ENCODE results near the gene FREM1. TPM values are rescaled to one million over a fixed set of nuclear protein-coding genes. Genes with fewer than 3 reads are reported as not detected.
"Not testable (repeated sequence)": the region's sequence is repeated elsewhere in the genome, so short reads cannot be mapped to it uniquely, and the experiment has no call there.

Gene FREM1
- total RNA-seq, 1 donor from 2014 or later: not detected

- Mint-ChIP-seq H3K27ac (no peak overlapping the region), H3K4me3 (no peak overlapping the region), H3K36me3 (ENCODE audit: low read depth) (no peaks in the 10 kb centered on the region), H3K27me3 (ENCODE audit: insufficient read depth) (no peaks in the 10 kb centered on the region), H3K4me1 (ENCODE audit: low read depth) (no peaks in the 10 kb centered on the region), H3K9me3 (no peaks in the 10 kb centered on the region)
- DNase-seq (ENCODE audit: low spot score): no peak
- intact Hi-C loops (cut with micrococcal nuclease): no loop called here
Measured at GRCh38 chr9:14932641-14933040, 22.4 kb upstream of the FREM1 start.

DNA sequence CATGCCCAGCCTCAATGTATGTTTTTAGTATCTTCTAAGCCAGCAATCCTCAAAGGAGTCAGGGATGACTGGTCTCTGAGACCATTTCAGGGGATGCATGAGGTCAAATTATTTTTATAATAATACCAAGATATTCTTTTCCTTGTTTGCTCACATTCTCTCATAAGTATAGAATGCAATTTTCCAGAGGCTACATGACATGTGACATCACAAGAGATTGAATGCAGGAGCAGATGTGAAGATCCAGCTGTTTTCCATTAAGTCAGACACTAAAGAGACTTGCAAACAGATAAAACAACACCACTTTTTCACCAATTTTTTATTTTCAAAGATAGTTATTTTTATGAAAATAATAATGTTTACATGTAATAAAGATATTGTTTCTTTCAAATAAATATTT is 22.0 kb upstream of the FREM1 start:
- intact Hi-C loops (cut with micrococcal nuclease): no loop called here
- Mint-ChIP-seq H3K4me3 (no peak overlapping the region), H3K36me3 (ENCODE audit: low read depth) (no peaks in the 10 kb centered on the region), H3K27ac (no peak overlapping the region), H3K4me1 (ENCODE audit: low read depth) (no peaks in the 10 kb centered on the region), H3K27me3 (ENCODE audit: insufficient read depth) (no peaks in the 10 kb centered on the region), H3K9me3 (no peaks in the 10 kb centered on the region)
- DNase-seq (ENCODE audit: low spot score): no peak

DNA sequence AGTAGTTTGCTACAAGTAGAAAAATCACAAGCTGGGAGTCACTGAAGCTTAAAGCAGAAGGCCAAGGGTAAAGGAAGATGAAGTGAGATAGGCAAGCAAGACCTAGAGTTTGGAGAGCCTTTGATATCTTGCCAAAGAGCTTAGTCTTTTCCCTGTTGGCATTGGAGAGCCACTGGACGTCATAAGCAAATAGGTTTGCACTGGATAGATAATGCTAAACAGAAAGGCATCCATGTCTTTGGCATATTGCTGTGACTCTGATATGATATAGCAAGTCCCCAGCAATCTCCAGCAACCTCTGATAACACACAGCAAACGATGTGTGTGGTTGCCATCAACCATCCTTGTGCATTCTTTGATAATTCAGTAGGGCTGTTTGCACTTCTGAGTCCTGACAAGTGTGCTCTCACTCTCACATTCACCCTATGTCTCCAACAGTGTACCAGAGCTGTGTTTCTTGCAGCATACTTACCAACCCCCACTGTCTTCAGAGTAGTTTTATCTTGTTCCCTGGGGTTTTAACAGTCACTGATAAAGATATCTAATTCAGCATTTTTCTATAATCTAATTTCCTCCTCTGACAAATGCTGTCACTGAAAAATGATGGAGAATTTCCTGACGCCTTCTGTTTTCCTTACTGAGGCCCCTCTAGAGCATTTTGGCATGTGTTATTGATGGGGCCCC is 16.9 kb upstream of the FREM1 start:
- Mint-ChIP-seq H3K4me3 (no peak overlapping the region), H3K4me1 (ENCODE audit: low read depth) (no peaks in the 10 kb centered on the region), H3K27ac (no peak overlapping the region), H3K27me3 (ENCODE audit: insufficient read depth) (no peaks in the 10 kb centered on the region), H3K36me3 (ENCODE audit: low read depth) (no peaks in the 10 kb centered on the region), H3K9me3 (no peaks in the 10 kb centered on the region)
- no peak for DNase-seq (ENCODE audit: low spot score)
- intact Hi-C loops (cut with micrococcal nuclease): no loop called here

DNA sequence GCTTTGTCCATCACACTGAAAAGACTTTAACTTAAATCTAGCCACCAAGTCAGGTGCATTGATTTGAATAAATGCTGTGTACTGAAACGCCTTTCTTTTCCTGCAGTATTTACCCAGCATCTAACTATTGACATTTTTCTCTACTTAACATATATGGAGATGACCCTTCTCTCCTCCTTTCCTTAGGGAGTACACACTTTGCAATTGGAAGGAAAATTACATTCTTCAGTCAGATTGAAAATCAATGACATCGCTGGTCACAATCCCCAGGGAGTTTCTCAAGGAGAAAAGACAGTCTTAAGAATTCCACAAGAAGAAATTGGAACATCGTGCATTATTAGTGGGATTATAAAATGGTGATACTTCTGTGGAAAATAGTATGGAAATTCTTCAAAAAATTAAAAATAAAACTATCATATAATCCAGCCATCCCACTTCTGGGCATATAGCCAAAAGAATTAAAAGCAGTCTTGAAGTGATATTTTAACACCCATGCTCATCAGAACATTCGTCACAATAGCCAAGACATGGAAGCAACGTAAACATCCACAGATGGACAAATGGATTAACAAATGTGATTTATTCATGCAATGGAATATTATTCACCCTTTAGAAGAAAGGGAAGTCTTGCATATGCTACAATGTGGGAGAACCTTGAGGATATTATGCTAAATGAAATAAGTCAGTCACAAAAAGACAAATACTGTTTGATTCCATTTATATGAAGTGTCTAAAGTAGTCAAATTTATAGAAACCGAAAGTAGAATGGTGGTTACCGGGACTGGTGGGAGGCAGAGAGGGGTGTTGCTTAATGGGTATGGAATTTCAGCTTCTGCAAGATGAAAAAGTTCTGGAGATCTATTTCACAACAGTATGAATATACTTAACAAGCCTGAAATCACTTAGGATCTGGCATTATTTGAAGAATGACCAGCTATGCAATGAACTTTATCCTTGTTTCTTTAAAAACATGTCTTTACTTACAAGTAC is 14.3 kb upstream of the FREM1 start:
- Mint-ChIP-seq H3K36me3 (ENCODE audit: low read depth) (no peaks in the 10 kb centered on the region), H3K4me1 (ENCODE audit: low read depth) (no peaks in the 10 kb centered on the region), H3K4me3 (no peak overlapping the region), H3K27me3 (ENCODE audit: insufficient read depth) (no peaks in the 10 kb centered on the region), H3K27ac (no peak overlapping the region), H3K9me3 (no peaks in the 10 kb centered on the region)
- DNase-seq (ENCODE audit: low spot score): no peak
- intact Hi-C loops (cut with micrococcal nuclease): no loop called here

DNA sequence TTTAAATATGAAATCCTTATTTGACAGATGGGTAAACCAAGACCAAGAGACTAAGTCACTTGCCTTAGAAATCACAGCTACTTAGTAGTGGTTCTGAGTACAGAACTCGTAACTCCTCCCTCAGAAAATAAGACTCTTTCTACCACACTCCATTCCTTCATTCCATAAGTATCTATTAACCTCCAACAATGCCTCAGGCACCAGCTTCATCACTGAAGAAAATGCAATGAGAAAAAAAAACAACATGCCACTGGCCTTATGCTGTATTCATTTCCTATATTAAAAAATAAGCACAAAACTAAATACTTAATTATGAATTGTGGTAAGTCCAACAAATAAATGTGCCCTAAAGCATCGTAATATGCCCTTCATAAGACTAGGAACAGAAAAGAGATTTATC is 13.5 kb upstream of the FREM1 start:
- no peaks in the 10 kb centered on the region for H3K36me3 Mint-ChIP-seq (ENCODE audit: low read depth)
- H3K27me3 Mint-ChIP-seq (ENCODE audit: insufficient read depth): no peaks in the 10 kb centered on the region
- H3K27ac Mint-ChIP-seq: no peak overlapping the region
- H3K4me3 Mint-ChIP-seq: no peak overlapping the region
- DNase-seq (ENCODE audit: low spot score): no peak
- intact Hi-C loops (cut with micrococcal nuclease): no loop called here
- no peaks in the 10 kb centered on the region for H3K9me3 Mint-ChIP-seq
- no peaks in the 10 kb centered on the region for H3K4me1 Mint-ChIP-seq (ENCODE audit: low read depth)

- H3K27ac Mint-ChIP-seq; H3K9me3 Mint-ChIP-seq; H3K27me3 Mint-ChIP-seq (ENCODE audit: insufficient read depth); intact Hi-C loops (cut with micrococcal nuclease); H3K4me1 Mint-ChIP-seq (ENCODE audit: low read depth); H3K4me3 Mint-ChIP-seq; DNase-seq (ENCODE audit: low spot score); H3K36me3 Mint-ChIP-seq (ENCODE audit: low read depth): not testable (repeated sequence)
Measured at GRCh38 chr9:14920805-14921204, 10.6 kb upstream of the FREM1 start.

- Mint-ChIP-seq H3K27me3 (ENCODE audit: insufficient read depth) (peaks cover 9% of the 10 kb centered on the region), H3K9me3 (no peaks in the 10 kb centered on the region), H3K27ac (no peak overlapping the region), H3K4me3 (no peak overlapping the region), H3K36me3 (ENCODE audit: low read depth) (no peaks in the 10 kb centered on the region), H3K4me1 (ENCODE audit: low read depth) (no peaks in the 10 kb centered on the region)
- DNase-seq (ENCODE audit: low spot score): no peak
- intact Hi-C loops (cut with micrococcal nuclease): no loop called here
Measured at GRCh38 chr9:14913366-14913765, 3.1 kb upstream of the FREM1 start.

DNA sequence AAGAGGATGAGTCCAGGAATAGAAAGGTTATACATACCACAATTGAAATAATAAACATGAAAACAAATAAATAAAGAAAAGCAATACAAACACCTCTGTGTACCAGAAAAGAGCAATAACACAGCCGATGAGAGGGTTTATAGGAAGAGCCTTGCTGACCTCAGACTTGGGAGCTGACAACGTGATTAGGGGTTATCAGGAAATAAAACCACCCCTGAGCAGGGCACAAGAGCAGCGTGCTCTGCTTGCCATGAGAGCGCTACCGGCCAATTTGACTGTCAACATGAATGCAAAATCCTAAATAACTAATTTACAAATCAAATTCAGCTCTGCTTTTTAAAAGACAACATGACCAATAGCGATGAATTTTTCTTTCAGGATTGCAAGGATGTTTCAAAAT is 2.6 kb upstream of the FREM1 start:
- no peaks in the 10 kb centered on the region for H3K4me1 Mint-ChIP-seq (ENCODE audit: low read depth)
- H3K4me3 Mint-ChIP-seq: no peak overlapping the region
- H3K27ac Mint-ChIP-seq: no peak overlapping the region
- no peaks in the 10 kb centered on the region for H3K36me3 Mint-ChIP-seq (ENCODE audit: low read depth)
- no peak for DNase-seq (ENCODE audit: low spot score)
- intact Hi-C loops (cut with micrococcal nuclease): no loop called here
- peaks cover 9% of the 10 kb centered on the region for H3K27me3 Mint-ChIP-seq (ENCODE audit: insufficient read depth)
- no peaks in the 10 kb centered on the region for H3K9me3 Mint-ChIP-seq

- no peaks in the 10 kb centered on the region for H3K4me1 Mint-ChIP-seq (ENCODE audit: low read depth)
- intact Hi-C loops (cut with micrococcal nuclease): no loop called here
- no peaks in the 10 kb centered on the region for H3K9me3 Mint-ChIP-seq
- peaks cover 7% of the 10 kb centered on the region for H3K27me3 Mint-ChIP-seq (ENCODE audit: insufficient read depth)
- H3K27ac Mint-ChIP-seq: no peak overlapping the region
- no peaks in the 10 kb centered on the region for H3K36me3 Mint-ChIP-seq (ENCODE audit: low read depth)
- no peak overlapping the region for H3K4me3 Mint-ChIP-seq
- DNase-seq (ENCODE audit: low spot score): no peak
Measured at GRCh38 chr9:14911046-14911445, 818 bp upstream of the FREM1 start.

DNA sequence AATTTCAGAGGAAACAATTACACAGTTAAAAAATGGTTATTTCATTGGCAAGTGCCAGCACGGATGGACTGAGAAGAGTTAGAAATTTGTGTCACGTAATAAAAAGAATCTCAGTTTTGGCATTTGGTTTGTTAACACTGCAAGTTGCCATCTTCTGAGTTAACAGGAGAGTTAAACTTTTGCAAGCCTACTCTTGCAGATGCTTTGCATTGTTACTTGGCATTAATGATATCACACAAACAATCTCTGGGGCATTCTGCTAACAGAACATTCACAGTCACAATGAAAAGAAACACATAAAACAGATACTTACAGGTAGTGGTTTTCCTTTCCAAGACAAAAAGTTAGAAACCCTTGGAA is 647 bp downstream of the FREM1 start:
- no peak overlapping the region for H3K27ac Mint-ChIP-seq
- H3K4me3 Mint-ChIP-seq: no peak overlapping the region
- H3K4me1 Mint-ChIP-seq (ENCODE audit: low read depth): no peaks in the 10 kb centered on the region
- no peaks in the 10 kb centered on the region for H3K36me3 Mint-ChIP-seq (ENCODE audit: low read depth)
- no peak for DNase-seq (ENCODE audit: low spot score)
- no peaks in the 10 kb centered on the region for H3K9me3 Mint-ChIP-seq
- H3K27me3 Mint-ChIP-seq (ENCODE audit: insufficient read depth): peaks cover 5% of the 10 kb centered on the region
- intact Hi-C loops (cut with micrococcal nuclease): no loop called here

DNA sequence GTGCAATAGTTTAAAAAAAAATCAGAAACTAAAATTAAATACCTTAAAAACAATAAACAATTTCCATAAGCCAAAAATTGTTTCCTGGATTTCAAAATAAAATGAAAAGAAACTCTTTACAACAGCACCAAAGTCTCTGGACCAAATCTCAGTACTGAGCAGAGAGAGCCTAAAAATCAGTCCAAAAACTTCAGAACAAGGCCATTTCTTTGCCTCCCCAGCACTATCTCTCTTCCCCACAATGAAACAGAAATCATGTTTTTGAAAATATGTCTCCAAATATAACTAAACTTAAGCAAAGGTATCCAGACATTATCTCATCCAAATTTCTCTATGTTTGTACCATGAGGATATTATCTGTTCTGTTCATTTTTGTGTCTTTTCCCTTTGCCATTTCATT is 1.0 kb downstream of the FREM1 start:
- no peak for DNase-seq (ENCODE audit: low spot score)
- H3K4me3 Mint-ChIP-seq: no peak overlapping the region
- intact Hi-C loops (cut with micrococcal nuclease): no loop called here
- H3K4me1 Mint-ChIP-seq (ENCODE audit: low read depth): no peaks in the 10 kb centered on the region
- H3K27ac Mint-ChIP-seq: no peak overlapping the region
- no peaks in the 10 kb centered on the region for H3K9me3 Mint-ChIP-seq
- H3K27me3 Mint-ChIP-seq (ENCODE audit: insufficient read depth): peaks cover 5% of the 10 kb centered on the region
- H3K36me3 Mint-ChIP-seq (ENCODE audit: low read depth): no peaks in the 10 kb centered on the region

- H3K36me3 Mint-ChIP-seq (ENCODE audit: low read depth): no peaks in the 10 kb centered on the region
- H3K27me3 Mint-ChIP-seq (ENCODE audit: insufficient read depth): peaks cover 5% of the 10 kb centered on the region
- intact Hi-C loops (cut with micrococcal nuclease): no loop called here
- no peaks in the 10 kb centered on the region for H3K4me1 Mint-ChIP-seq (ENCODE audit: low read depth)
- H3K9me3 Mint-ChIP-seq: no peaks in the 10 kb centered on the region
- H3K27ac Mint-ChIP-seq: no peak overlapping the region
- DNase-seq (ENCODE audit: low spot score): no peak
- H3K4me3 Mint-ChIP-seq: no peak overlapping the region
Measured at GRCh38 chr9:14908295-14909180, 1.7 kb downstream of the FREM1 start.

- no peak overlapping the region for H3K4me3 Mint-ChIP-seq
- no peaks in the 10 kb centered on the region for H3K9me3 Mint-ChIP-seq
- DNase-seq (ENCODE audit: low spot score): no peak
- intact Hi-C loops (cut with micrococcal nuclease): no loop called here
- no peaks in the 10 kb centered on the region for H3K36me3 Mint-ChIP-seq (ENCODE audit: low read depth)
- H3K4me1 Mint-ChIP-seq (ENCODE audit: low read depth): no peaks in the 10 kb centered on the region
- H3K27ac Mint-ChIP-seq: no peak overlapping the region
- peaks cover 7% of the 10 kb centered on the region for H3K27me3 Mint-ChIP-seq (ENCODE audit: insufficient read depth)
Measured at GRCh38 chr9:14907696-14908095, 2.5 kb downstream of the FREM1 start.

All from activated T-helper 1 cell treated with anti-CD3 and anti-CD28 coated beads, Interleukin-12 subunit alpha, Interleukin-12 subunit beta, Interleukin-2, Interleukin-4 antibody, amounts not matched to agents 30 ng/mL and 10 ng/mL and 1 ng/mL, durations not matched to agents 14 hours and 24 hours and 36 hours (primary cell).